ENCODE measurements around the gene OR10A2. TPM values are rescaled to one million over a fixed set of nuclear protein-coding genes. Genes with fewer than 3 reads are reported as not detected.
"Not testable (repeated sequence)": the region's sequence is repeated elsewhere in the genome, so short reads cannot be mapped to it uniquely, and the experiment has no call there.

OR10A2 gene
- polyA plus RNA-seq, 1 experiment, result not detected

GRCh38 chr11:6892400-6892799 lies 29.5 kb downstream of the OR10A2 start, which contains the start of gene OR2D2:
OR2D2 (minus strand) TSS chr11:6892500; CDS start chr11:6892500, 0 bp downstream.
- Histone ChIP-seq H3K36me3 (ENCODE audit: control insufficient read depth, insufficient read depth, low read length) (no peaks in the 10 kb centered on the region), H3K27me3 (ENCODE audit: control insufficient read depth, insufficient read depth, low read length) (no peaks in the 10 kb centered on the region), H3K4me3 (ENCODE audit: low read depth, low read length) (no peak within 1 kb of the TSS)
- ChIA-PET CTCF (no interaction called here), POLR2A (no interaction called here)
- TF ChIP-seq CTCF (IDR thresholded peaks at IDR 0.05; ENCODE audit: insufficient read depth, low read depth, low read length), result no peak
- no peak for DNase-seq (ENCODE audit: low read depth)

- no peak for TF ChIP-seq CTCF (IDR thresholded peaks at IDR 0.05; ENCODE audit: insufficient read depth, low read depth, low read length)
- no peak for DNase-seq (ENCODE audit: low read depth)
- POLR2A ChIA-PET, result no interaction called here
- H3K36me3 ChIP-seq (ENCODE audit: control insufficient read depth, insufficient read depth, low read length), result no peaks in the 10 kb centered on the region
- CTCF ChIA-PET, result interaction anchor here (0.6 kb wide), 1 partner anchor 19 kb away, joined by 3 read pairs; no protein-coding TSS in a partner anchor
- H3K27me3 ChIP-seq (ENCODE audit: control insufficient read depth, insufficient read depth, low read length), result no peaks in the 10 kb centered on the region
- no peak overlapping the region for H3K4me3 ChIP-seq (ENCODE audit: low read depth, low read length)
Observed at GRCh38 chr11:6894097-6894496, 31.2 kb downstream of the OR10A2 start.

GRCh38 chr11:6895010-6895409 lies 32.2 kb downstream of the OR10A2 start:
- POLR2A ChIA-PET, result no interaction called here
- no peak for TF ChIP-seq CTCF (IDR thresholded peaks at IDR 0.05; ENCODE audit: insufficient read depth, low read depth, low read length)

GRCh38 chr11:6898911-6899310 lies 36.1 kb downstream of the OR10A2 start:
- CTCF ChIA-PET, result no interaction called here
- POLR2A ChIA-PET, result no interaction called here
- H3K36me3 ChIP-seq (ENCODE audit: control insufficient read depth, insufficient read depth, low read length), result no peaks in the 10 kb centered on the region
- H3K27me3 ChIP-seq (ENCODE audit: control insufficient read depth, insufficient read depth, low read length), result no peaks in the 10 kb centered on the region
- DNase-seq (ENCODE audit: low read depth), result no peak
- H3K4me3 ChIP-seq (ENCODE audit: low read depth, low read length), result no peak overlapping the region
- TF ChIP-seq CTCF (IDR thresholded peaks at IDR 0.05; ENCODE audit: insufficient read depth, low read depth, low read length), result no peak

More at GRCh38 chr11:6895010-6895409, 32.2 kb downstream of the OR10A2 start:
- no peak for DNase-seq (ENCODE audit: low read depth)
- H3K36me3 ChIP-seq (ENCODE audit: control insufficient read depth, insufficient read depth, low read length), result no peaks in the 10 kb centered on the region
- H3K27me3 ChIP-seq (ENCODE audit: control insufficient read depth, insufficient read depth, low read length), result no peaks in the 10 kb centered on the region
- no peak overlapping the region for H3K4me3 ChIP-seq (ENCODE audit: low read depth, low read length)
- CTCF ChIA-PET, result no interaction called here

GRCh38 chr11:6900327-6900999 lies 37.6 kb downstream of the OR10A2 start:
- Histone ChIP-seq H3K27me3 (ENCODE audit: control insufficient read depth, insufficient read depth, low read length) (no peaks in the 10 kb centered on the region), H3K36me3 (ENCODE audit: control insufficient read depth, insufficient read depth, low read length) (no peaks in the 10 kb centered on the region), H3K4me3 (ENCODE audit: low read depth, low read length) (no peak overlapping the region)
- POLR2A ChIA-PET, result no interaction called here
- no peak for DNase-seq (ENCODE audit: low read depth)
- TF ChIP-seq CTCF (IDR thresholded peaks at IDR 0.05; ENCODE audit: insufficient read depth, low read depth, low read length), result no peak
- CTCF ChIA-PET, result no interaction called here

GRCh38 chr11:6904804-6905203 lies 41.9 kb downstream of the OR10A2 start:
- H3K36me3 ChIP-seq (ENCODE audit: control insufficient read depth, insufficient read depth, low read length); POLR2A ChIA-PET; H3K27me3 ChIP-seq (ENCODE audit: control insufficient read depth, insufficient read depth, low read length); H3K4me3 ChIP-seq (ENCODE audit: low read depth, low read length); DNase-seq (ENCODE audit: low read depth): not testable (repeated sequence)
- CTCF ChIA-PET, result interaction anchor here (0.8 kb wide), 1 partner anchor 47 kb away, joined by 3 read pairs; no protein-coding TSS in a partner anchor
